Measurements from ENCODE around the gene SNPH. TPM values are rescaled to one million over a fixed set of nuclear protein-coding genes. Genes with fewer than 3 reads are reported as not detected.

SNPH gene
- total RNA-seq, 4 donors from 2014 or later: 2.1 to 14.0 (median 4.5) TPM

DNA sequence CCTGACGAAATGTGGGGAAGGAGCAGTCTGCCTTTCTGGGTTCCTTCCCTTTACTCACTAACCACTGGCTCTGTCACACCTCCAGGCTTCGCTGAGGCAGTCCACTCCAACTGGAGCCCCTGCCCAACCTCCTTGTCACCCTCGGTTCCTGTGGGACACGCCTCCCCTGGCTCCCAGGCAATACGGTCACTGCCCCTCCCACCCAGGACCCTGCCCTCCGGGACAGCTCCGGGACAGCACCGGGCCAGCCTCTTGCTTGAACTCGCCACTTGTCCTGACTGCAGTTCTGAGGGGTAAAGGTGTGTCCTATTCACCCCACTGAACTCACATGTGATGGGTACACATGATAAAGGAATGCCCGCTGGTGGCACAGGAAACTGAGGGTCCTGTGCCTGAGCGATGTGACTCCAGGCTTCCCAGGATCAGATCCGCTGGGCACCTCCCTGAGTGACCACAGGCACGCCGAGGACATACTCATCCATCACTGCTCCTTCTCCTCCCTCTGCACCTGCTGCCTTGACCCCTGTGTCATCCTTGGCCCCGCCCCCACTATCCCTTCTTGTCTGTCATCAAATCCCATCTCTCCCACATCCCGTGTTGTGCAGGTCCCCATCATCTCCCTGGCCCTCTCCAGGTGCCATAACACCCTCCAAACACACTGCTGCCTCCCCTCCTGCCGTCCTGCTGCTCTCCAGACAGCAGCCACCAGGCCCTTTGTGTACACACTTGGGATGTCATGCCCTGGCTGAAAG lies 55.0 kb downstream of the SNPH start:
- H3K27ac ChIP-seq: peak overlapping the region in 1 of 2 donors; percentile 100
- DNase-seq: no peak

DNA sequence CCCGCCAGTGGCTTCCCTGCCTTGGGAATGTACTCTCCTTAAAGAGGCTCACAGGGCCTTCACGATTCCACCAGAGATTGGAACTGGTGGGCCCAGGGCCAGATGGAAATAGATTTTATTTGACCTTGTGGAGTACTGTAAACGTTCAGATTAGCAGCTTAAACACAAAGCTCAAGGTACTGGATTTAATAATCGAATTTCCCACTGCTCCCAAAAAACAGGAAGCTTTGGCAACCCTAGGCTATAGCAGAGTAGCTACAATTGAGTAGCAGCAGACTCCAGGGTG lies 55.5 kb downstream of the SNPH start:
- Histone ChIP-seq H3K27me3 (no peaks in the 10 kb centered on the region), H3K27ac (peak overlapping the region; percentile 98 to 100), H3K4me3 (no peak overlapping the region), H3K4me1 (peaks cover 0 to 9% of the 10 kb centered on the region in 2 donors), H3K9me3 (no peaks in the 10 kb centered on the region), H3K36me3 (no peaks in the 10 kb centered on the region)
- no peak for TF ChIP-seq POLR2A (IDR thresholded peaks at IDR 0.05)
- TF ChIP-seq, protein P1, sequence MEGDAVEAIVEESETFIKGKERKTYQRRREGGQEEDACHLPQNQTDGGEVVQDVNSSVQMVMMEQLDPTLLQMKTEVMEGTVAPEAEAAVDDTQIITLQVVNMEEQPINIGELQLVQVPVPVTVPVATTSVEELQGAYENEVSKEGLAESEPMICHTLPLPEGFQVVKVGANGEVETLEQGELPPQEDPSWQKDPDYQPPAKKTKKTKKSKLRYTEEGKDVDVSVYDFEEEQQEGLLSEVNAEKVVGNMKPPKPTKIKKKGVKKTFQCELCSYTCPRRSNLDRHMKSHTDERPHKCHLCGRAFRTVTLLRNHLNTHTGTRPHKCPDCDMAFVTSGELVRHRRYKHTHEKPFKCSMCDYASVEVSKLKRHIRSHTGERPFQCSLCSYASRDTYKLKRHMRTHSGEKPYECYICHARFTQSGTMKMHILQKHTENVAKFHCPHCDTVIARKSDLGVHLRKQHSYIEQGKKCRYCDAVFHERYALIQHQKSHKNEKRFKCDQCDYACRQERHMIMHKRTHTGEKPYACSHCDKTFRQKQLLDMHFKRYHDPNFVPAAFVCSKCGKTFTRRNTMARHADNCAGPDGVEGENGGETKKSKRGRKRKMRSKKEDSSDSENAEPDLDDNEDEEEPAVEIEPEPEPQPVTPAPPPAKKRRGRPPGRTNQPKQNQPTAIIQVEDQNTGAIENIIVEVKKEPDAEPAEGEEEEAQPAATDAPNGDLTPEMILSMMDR (IDR thresholded peaks at IDR 0.05): no peak
- no peak for DNase-seq
- intact Hi-C loops (cut with DNase I; ENCODE audit: low total_unique reads): loop anchor here (5.0 kb wide), 1 partner anchor 71 kb away; the partner anchor contains the start of gene FKBP1A

More for the DNA sequence above, 55.0 kb downstream of the SNPH start:
- peaks cover 0 to 5% of the 10 kb centered on the region in 2 donors for H3K4me1 ChIP-seq
- H3K36me3 ChIP-seq: no peaks in the 10 kb centered on the region
- TF ChIP-seq, protein P1 (IDR thresholded peaks at IDR 0.05): no peak
- TF ChIP-seq POLR2A (IDR thresholded peaks at IDR 0.05): no peak
- intact Hi-C loops (cut with DNase I; ENCODE audit: low total_unique reads): loop anchor here (5.0 kb wide), 1 partner anchor 71 kb away; the partner anchor contains the start of gene FKBP1A
- no peak overlapping the region for H3K4me3 ChIP-seq
- no peaks in the 10 kb centered on the region for H3K9me3 ChIP-seq
- H3K27me3 ChIP-seq: no peaks in the 10 kb centered on the region

GRCh38 chr20:1322511-1323245 lies 56.6 kb downstream of the SNPH start:
- Histone ChIP-seq H3K27ac (peak overlapping the region; percentile 98 to 100), H3K4me3 (no peak overlapping the region), H3K36me3 (no peaks in the 10 kb centered on the region), H3K4me1 (peaks cover 5 to 13% of the 10 kb centered on the region in 2 donors), H3K9me3 (no peaks in the 10 kb centered on the region), H3K27me3 (no peaks in the 10 kb centered on the region)
- peak; percentile 56 to 83 for DNase-seq
- TF ChIP-seq POLR2A (IDR thresholded peaks at IDR 0.05): peak in 1 of 2 donors; percentile 22
- TF ChIP-seq, protein P1 (IDR thresholded peaks at IDR 0.05): no peak
- intact Hi-C loops (cut with DNase I; ENCODE audit: low total_unique reads): loop anchor here (5.0 kb wide), 1 partner anchor 70 kb away; the partner anchor contains the start of gene FKBP1A

GRCh38 chr20:1323256-1323655 lies 57.2 kb downstream of the SNPH start:
- Histone ChIP-seq H3K4me1 (peaks cover 11 to 18% of the 10 kb centered on the region in 2 donors), H3K27ac (peak overlapping the region; percentile 98 to 100), H3K36me3 (no peaks in the 10 kb centered on the region), H3K4me3 (no peak overlapping the region), H3K9me3 (no peaks in the 10 kb centered on the region), H3K27me3 (no peaks in the 10 kb centered on the region)
- TF ChIP-seq, protein P1 (IDR thresholded peaks at IDR 0.05): no peak
- no peak for TF ChIP-seq POLR2A (IDR thresholded peaks at IDR 0.05)
- intact Hi-C loops (cut with DNase I; ENCODE audit: low total_unique reads): loop anchor here (5.0 kb wide), 1 partner anchor 69 kb away; the partner anchor contains the start of gene FKBP1A
- DNase-seq: peak in 1 of 2 donors; percentile 22
